SK-N-MC (cell line): ENCODE results near the gene APOBEC2.

Experiments used
- DNase-seq: peaks from one replicate; pipeline ENCODE4 v3.0.0-alpha.2; 2011; ENCODE audit warnings: low read depth, low spot score
- H3K27ac ChIP-seq: fragments of 200-600 bp; sonication (generic); 2 replicates; pipeline ENCODE4 v1.5.1; 2016; ENCODE audit warnings: mixed run types
- H3K36me3 ChIP-seq: fragments of 200-600 bp; sonication (generic); 2 replicates; pipeline ENCODE4 v1.6.1; 2017; ENCODE audit warnings: antibody characterized with exemption, low read length, mixed read lengths; ENCODE audit not compliant: insufficient read depth
- H3K4me3 ChIP-seq: fragments of 200-600 bp; sonication (generic); 2 replicates; pipeline ENCODE4 v1.5.1; 2016
- H3K9ac ChIP-seq: fragments of 200-600 bp; sonication (generic); 2 replicates; pipeline ENCODE4 v1.8.0; 2017; ENCODE audit warnings: mixed run types, mixed read lengths; ENCODE audit not compliant: insufficient read length
- H3K9me3 ChIP-seq: fragments of 200-600 bp; sonication (generic); 2 replicates; pipeline ENCODE4 v1.6.1; 2017; ENCODE audit warnings: low read depth, mild to moderate bottlenecking, antibody characterized with exemption, low read length, moderate library complexity, mixed read lengths
- EZH2 ChIP-seq: fragments of 200-600 bp; sonication (generic); IDR thresholded peaks from one replicate; pipeline ENCODE4 v1.6.1; 2017; ENCODE audit warnings: antibody characterized with exemption
- FOXP2 ChIP-seq: optimal IDR thresholded peaks from 2 replicates; pipeline ENCODE3; 2011; ENCODE audit warnings: mild to moderate bottlenecking, moderate library complexity; ENCODE audit not compliant: insufficient read depth; ENCODE audit errors: extremely low read length, control extremely low read depth
- POLR2AphosphoS5 ChIP-seq: IDR thresholded peaks from 2 replicates; pipeline ENCODE4 v1.6.1; 2012; ENCODE audit warnings: mild to moderate bottlenecking, low read depth, low read length, borderline replicate concordance

The APOBEC2 gene

DNA sequence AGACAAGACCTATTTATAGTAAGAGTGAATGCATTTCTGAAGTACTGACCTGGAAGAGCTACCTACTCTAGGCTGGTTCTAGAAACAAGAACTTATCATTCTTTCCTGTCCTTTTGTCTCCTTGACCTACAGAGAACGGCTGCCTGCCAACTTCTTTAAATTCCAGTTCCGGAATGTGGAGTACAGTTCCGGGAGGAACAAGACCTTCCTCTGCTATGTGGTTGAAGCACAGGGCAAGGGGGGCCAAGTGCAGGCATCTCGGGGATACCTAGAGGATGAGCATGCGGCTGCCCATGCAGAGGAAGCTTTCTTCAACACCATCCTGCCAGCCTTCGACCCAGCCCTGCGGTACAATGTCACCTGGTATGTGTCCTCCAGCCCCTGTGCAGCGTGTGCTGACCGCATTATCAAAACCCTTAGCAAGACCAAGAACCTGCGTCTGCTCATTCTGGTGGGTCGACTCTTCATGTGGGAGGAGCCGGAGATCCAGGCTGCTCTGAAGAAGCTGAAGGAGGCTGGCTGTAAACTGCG lies 8.3 kb downstream of the APOBEC2 start:
- TF ChIP-seq FOXP2 (no peak), EZH2 (no peak), POLR2AphosphoS5 (no peak)

DNA sequence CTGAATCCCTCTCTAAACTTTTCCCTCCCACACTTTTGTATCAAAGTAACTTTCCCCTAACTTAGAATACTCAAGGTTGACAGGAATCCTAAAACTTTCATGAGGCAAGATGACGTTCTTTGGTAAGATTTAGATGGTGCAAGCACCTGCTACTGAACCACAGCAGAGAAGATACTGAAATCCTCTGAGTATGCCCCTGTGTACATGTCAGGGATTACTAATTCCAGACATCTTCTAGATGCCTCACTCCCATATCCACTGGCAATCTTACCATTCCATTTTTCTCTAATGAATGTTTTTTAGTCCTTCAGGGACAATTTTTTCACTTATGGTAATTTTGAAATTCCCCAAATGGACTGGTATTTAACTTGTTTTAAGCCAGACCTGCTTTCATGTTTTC lies 9.1 kb downstream of the APOBEC2 start:
- Histone ChIP-seq H3K9ac (no peak overlapping the region), H3K36me3 (no peaks in the 10 kb centered on the region), H3K4me3 (no peak overlapping the region), H3K27ac (no peak overlapping the region), H3K9me3 (no peaks in the 10 kb centered on the region)
- no peak for DNase-seq
- no peak for TF ChIP-seq POLR2AphosphoS5
- TF ChIP-seq FOXP2, result no peak
- TF ChIP-seq EZH2, result no peak

More for the DNA sequence above, 8.3 kb downstream of the APOBEC2 start:
- DNase-seq, result no peak
- H3K9me3 ChIP-seq, result no peaks in the 10 kb centered on the region
- no peak overlapping the region for H3K9ac ChIP-seq
- H3K36me3 ChIP-seq, result no peaks in the 10 kb centered on the region
- no peak overlapping the region for H3K27ac ChIP-seq
- no peak overlapping the region for H3K4me3 ChIP-seq

DNA sequence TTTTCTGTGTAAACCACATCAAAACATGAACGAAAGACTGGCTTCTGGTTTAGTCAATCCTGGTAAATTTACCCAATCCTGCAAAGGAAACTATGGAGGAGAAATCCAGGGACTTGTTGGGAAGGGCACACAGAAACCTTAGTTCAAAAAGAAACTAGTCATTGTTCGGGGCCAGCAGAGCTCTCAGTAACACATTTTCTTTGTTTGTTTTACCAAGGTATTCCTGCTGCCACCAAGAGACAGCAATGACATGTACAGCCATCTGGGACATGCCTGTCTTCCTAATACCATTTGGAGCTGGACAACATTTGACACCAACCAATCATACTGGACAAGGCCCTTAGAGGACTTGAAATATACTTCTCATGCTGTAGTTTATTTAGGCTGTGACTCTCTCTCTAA lies 10.9 kb downstream of the APOBEC2 start:
- Histone ChIP-seq H3K4me3 (no peak overlapping the region), H3K9me3 (no peaks in the 10 kb centered on the region), H3K9ac (no peak overlapping the region), H3K36me3 (no peaks in the 10 kb centered on the region), H3K27ac (no peak overlapping the region)
- DNase-seq, result no peak
- TF ChIP-seq EZH2 (no peak), FOXP2 (no peak), POLR2AphosphoS5 (no peak)

GRCh38 chr6:41064841-41065240 lies 11.8 kb downstream of the APOBEC2 start:
- TF ChIP-seq EZH2, result no peak
- Histone ChIP-seq H3K27ac (no peak overlapping the region), H3K9me3 (no peaks in the 10 kb centered on the region), H3K9ac (no peak overlapping the region), H3K4me3 (no peak overlapping the region), H3K36me3 (no peaks in the 10 kb centered on the region)
- no peak for DNase-seq

DNA sequence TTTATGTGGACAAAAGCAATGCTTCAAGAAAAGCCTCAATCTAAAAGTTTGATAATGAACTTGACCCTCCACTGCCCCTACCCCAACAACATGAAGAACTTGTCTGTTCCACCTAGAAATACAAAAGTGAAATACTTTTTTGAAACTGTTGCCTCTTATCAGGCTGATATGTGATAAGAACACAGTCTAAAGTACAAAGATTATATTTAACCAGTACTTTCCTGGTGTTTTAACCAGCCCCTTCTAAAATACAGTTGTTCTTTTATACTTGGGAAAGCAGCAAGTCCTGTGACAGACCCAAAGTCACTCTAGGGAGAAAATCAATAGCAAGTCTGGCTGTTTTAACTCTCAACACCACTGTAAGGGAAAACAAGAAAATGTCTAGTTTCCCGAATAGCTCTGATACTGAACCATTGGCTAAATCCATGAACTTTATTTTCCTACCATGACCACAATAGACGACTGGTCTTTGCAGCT lies 12.6 kb downstream of the APOBEC2 start:
- H3K9ac ChIP-seq, result no peak overlapping the region
- H3K9me3 ChIP-seq, result no peaks in the 10 kb centered on the region
- H3K27ac ChIP-seq, result no peak overlapping the region
- no peak for DNase-seq
- H3K4me3 ChIP-seq, result no peak overlapping the region
- TF ChIP-seq POLR2AphosphoS5 (no peak), EZH2 (no peak), FOXP2 (no peak)
- no peaks in the 10 kb centered on the region for H3K36me3 ChIP-seq

DNA sequence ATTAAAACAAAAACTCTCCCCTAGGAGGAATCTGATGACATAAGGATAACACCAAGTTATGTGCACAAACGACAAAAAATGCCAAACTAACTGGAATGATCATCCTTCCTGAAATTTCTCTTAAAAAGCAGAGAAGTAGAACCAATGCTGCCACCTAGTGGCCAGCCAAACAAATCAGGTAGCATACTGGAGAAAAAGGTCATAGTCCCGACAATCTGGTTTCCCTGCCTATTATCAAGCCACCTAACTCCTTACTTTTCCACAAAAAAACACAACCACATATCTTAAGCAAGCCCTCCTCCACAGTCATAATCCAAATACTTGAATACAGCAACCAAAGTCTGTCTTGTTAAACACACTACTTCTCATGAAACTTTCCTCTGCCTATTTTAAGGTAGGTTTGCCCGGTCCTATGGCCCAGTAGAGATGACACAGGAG lies 13.9 kb downstream of the APOBEC2 start:
- H3K36me3 ChIP-seq, result no peaks in the 10 kb centered on the region
- TF ChIP-seq FOXP2, result no peak
- TF ChIP-seq EZH2, result no peak
- no peak for TF ChIP-seq POLR2AphosphoS5
- H3K9ac ChIP-seq, result no peak overlapping the region
- H3K9me3 ChIP-seq, result no peaks in the 10 kb centered on the region
- peak; percentile 73 for DNase-seq
- H3K4me3 ChIP-seq, result no peak overlapping the region
- no peak overlapping the region for H3K27ac ChIP-seq

GRCh38 chr6:41071501-41071922 lies 18.5 kb downstream of the APOBEC2 start:
- Histone ChIP-seq H3K9me3 (no peaks in the 10 kb centered on the region), H3K36me3 (no peaks in the 10 kb centered on the region), H3K4me3 (peak overlapping the region; percentile 95), H3K27ac (peak overlapping the region; percentile 93), H3K9ac (peak overlapping the region; percentile 88)
- no peak for DNase-seq
- TF ChIP-seq EZH2, result no peak
- TF ChIP-seq POLR2AphosphoS5, result 0 out of 2 replicates have a peak, but pooled peaks have one; percentile 79

GRCh38 chr6:41071923-41072835 lies 19.2 kb downstream of the APOBEC2 start, which contains the start of gene OARD1:
OARD1 (minus strand) TSS chr6:41072356; CDS start chr6:41071634, 722 bp downstream.
- H3K9ac ChIP-seq, result peak within 1 kb of the TSS; percentile 96
- no peaks in the 10 kb centered on the region for H3K9me3 ChIP-seq
- no peaks in the 10 kb centered on the region for H3K36me3 ChIP-seq
- DNase-seq, result peak; percentile 99
- TF ChIP-seq EZH2, result no peak
- TF ChIP-seq FOXP2, result no peak
- peak; percentile 75 for TF ChIP-seq POLR2AphosphoS5
- H3K4me3 ChIP-seq, result peak within 1 kb of the TSS; percentile 95
- H3K27ac ChIP-seq, result peak within 1 kb of the TSS; percentile 93
